Activated CD4-positive, alpha-beta T cell treated with anti-CD3 and anti-CD28 coated beads, Interleukin-10, Interleukin-2, amounts not matched to agents 100 ng/mL and 50 ng/mL, durations not matched to agents 16 hours and 8 hours (primary cell): ENCODE data around the gene JAK1.

Experiments used
- DNase-seq: peaks from one replicate; pipeline ENCODE4 v3.0.0-alpha.2; 2020

The JAK1 gene

DNA sequence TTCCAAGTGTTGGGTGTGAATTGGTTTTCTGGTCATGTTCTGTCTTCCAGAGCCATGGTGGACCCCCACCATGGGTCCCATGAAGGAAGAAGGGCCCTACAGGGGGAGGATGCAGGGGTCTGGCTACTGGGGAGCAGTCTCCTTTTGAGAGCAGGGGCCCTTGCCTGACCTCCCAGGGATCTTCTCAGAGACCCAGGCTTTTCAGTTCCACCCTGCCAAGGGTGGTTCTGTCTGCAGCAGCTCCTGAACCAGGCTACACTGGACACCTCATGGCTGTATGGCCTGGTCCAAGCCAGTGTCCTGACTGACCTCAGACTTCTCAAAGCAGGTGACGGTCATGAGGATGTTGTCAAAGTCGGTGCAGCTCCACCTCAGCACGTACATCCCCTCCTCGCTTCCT, 109.0 kb downstream of the JAK1 start:
- no peak for DNase-seq

DNA sequence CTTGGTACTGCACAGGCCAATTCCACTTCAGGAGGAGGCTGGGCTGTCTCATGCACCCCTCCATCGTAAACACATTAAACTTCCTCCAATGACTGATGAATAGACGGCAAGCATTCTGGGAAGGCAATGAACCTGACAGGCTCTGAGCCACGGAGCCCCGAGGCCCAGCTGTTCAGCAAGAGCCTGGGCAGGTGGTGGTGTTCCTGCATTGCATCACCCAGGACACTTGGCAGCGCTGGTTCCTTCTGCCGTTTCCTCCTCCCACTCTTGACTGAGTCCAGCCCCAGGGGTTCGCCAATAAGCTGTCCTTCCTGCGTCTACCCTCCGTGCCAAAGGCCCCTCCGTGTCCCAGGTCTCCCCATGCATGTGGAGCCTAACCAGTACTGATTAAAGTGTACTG, 109.8 kb downstream of the JAK1 start:
- DNase-seq: no peak

DNA sequence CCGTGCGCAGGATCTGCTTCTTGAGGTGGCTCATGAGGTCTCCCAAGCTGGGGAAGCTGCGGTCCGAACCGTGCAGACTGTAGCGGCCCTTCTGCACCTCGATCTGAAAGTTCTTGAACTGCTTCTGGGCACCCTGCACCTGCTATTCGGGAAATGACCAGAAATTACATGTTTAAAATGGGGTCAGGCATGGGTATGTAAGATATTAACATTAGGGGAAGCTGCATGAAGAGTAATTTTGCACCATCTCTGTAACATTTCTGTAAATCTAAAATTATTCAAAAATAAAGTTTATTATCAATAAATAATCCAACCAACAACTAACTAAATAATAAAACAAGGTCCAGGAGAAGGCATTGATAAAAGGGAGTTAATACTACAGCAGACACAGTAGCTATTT, 110.8 kb downstream of the JAK1 start:
- DNase-seq: no peak

DNA sequence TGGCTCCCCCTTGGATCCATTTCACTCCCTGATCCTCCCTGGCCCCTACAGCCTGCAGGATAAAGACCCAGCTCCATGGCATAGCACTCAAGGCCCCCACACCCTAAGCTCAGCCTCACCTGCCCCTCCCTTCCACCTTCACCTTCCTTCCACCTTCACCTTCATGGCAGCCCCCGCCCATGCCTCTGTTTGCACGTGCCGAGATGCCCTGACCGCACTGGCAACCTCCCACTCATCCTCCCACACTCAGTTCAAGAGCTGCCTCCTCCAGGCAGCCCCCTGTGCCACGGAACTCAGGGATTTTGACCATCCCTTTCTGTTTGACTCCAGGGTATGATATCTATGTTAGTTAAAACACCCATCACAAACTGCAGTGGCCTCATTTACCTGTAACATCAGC, 111.7 kb downstream of the JAK1 start:
- no peak for DNase-seq

GRCh38 chr1:64851664-64852063, 114.7 kb downstream of the JAK1 start:
- DNase-seq: no peak

DNA sequence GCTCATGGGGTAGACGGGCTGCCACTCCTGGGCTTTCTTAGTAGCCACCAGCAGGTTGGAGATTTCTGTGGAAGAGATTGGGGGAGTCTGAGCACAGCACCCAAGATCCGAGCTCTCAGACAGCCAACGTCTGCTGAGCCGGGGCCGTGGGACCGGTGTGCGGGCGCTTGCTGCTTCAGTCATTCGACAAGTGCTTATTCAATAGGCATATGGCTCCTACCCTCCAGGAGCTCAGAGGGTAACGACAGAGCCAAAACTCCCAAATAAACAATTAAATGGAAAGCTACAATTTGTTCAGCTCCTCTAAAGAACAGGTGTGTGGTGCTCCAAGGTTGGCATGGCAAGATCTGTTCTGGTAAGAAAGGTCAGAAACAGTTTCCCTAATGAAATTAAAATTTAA, 115.5 kb downstream of the JAK1 start:
- DNase-seq: no peak

DNA sequence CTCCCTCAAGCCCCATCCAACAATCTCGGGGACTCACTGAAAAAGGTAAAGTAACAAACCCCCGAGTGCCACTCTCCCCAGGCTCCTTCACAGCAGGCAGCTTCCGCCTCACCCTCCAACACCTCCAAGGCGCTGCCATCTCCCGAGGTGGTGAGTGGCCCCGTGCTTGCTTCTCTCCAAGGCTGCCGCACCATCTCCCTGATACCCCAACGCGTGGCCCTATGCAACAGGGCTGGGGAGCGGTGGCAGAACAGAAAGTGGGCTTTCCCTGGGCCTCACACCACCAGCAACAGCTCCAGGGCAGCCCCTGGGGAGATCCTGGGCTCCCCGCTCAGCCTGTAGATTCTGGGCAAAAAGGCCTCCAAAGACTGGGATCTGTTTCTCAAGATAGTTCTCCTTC, 116.4 kb downstream of the JAK1 start:
- no peak for DNase-seq

- DNase-seq: no peak
These were observed 117.5 kb downstream of the JAK1 start for GRCh38 chr1:64848803-64849202.

DNA sequence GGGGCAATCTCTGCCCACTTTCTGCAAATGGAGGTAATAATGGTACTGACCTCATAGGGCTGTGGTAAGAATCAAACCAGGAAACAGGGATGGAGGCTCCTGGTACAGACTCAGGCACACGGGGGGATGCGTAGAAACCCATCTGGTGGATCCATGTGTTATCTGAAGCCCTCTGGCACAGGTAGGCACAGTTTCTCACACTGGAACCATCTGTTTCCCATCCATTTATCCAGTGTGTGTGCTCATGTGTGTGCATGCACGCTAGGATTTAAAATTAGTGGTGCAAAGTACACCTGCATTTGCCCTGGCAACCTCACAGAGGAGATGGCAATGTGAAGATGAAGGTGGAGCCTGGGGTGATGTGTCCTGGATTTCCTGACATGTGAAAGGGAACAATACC, 118.2 kb downstream of the JAK1 start:
- DNase-seq: no peak

GRCh38 chr1:64847666-64848065, 118.7 kb downstream of the JAK1 start:
- no peak for DNase-seq

DNA sequence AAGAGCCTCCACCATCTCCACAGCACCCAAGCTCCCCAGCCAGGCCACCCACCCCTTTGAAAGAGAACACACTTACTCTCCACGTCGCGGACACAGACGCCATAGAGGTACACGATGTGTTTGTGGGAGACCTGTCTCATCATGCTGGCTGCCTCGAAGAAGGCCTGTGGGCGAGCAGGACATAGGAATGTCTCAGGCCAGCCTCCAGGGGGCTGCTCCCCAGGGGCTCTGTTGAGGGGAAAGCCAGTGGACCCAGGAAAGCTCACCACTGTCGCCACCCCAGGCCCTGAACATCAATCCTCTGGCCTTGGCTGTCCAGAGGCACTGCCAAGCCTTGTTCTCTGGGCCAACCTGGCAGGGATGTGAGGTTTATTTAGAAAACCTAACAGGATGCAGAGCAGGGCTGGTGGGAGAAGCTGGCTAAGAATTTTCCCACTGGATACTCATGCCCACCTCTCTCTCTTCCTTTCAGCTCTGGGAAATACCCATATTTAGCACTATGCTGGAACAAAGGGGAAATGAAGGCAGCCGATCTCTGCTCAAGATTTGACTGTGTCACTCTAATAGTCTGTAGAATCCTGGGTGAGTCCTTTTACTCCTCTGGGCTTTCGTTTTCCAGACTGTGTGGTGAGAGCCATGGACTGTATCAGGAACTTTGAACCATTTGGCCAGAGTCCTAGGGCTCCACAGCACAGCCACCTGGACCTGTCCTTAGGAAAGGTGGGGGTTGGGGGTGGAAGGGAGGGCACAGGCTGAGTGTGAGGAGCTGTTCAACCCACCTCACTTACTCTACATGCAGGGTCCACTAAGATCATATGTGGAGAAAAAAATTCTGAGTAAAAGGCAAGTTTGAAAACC, 119.5 kb downstream of the JAK1 start:
- DNase-seq: no peak

DNA sequence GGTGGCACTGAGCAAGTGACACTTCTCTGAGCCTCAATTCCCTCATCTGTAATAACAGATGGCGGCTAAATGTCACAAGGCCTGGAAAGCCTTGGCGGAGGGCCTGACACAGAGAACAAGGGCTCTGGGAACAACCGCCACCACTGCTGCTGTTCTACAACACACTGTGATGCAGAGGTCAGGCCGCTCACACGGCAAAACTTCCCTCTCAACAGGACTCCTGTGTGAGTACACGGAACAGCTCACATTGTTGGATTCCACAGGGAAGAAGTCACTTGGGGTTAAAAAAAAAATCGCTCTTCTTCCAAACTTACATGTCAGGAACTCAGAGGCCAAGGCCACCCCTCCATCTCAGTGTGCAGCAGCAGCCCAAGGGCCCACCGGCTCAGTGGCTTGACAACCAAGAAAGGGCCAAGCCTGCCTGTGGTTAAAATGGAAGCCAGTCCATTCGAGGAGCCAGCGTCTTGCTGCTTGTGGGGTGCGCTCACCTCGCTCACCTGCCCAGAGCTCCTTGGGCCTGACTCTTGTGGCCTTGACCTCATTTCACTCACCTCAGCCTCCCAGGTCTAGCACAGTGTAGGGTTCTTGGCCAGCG, 120.4 kb downstream of the JAK1 start:
- DNase-seq: no peak

DNA sequence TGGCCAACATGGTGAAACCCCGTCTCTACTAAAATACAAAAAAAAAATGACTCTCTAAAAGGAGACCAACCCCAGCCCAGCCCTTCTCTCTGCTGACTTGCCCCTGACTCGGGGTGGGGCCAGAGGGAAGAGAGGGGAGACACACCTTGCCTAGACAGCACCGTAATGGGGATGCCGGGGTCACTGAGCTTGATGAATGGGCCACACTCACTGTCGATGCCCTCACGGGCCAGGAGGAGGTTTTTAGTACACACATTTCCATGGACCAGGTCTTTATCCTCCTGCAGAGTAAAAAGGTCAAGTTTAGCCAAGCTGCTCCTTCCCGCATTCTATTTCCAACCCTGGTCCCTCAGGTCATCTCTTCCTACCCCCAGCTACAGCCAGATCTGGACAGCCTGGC, 121.7 kb downstream of the JAK1 start:
- DNase-seq: no peak

- no peak for DNase-seq
These were observed 122.2 kb downstream of the JAK1 start for GRCh38 chr1:64844175-64844574.

GRCh38 chr1:64843675-64844074, 122.7 kb downstream of the JAK1 start:
- DNase-seq: no peak

- DNase-seq: no peak
These were observed 124.1 kb downstream of the JAK1 start for GRCh38 chr1:64842224-64842623.

- no peak for DNase-seq
These were observed 124.9 kb downstream of the JAK1 start for GRCh38 chr1:64841330-64842065.

DNA sequence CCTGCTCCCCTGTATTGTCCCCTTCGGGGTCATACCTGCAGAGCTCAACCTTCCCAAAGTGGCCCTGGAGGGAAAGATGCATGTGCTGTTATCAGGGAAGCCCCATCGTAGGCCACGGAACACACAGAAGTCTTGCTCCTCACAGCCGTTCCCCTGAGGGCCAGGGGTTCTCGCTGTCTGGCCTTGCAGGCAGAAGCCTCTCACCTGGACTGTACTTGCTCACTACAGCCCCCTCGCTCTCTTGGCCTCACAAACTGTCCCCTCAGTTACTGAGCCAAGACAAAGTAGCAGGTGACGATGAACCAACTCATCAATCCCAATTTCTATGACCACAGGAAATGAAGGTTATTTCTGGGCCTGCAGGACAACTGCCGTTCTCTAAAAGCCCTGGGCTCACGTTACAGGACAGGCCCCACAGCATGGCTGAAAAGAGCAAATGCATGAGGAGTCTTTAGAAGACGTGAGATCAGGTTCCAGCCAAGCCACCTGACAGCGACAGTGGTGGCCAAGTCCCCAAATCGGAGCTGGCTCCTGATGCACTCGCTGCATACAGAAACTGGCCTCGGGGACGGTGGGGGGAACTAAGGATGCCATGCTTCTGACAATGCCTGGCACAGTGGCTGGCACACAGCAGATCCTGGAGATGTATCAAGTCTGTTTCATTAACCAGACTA, 126.5 kb downstream of the JAK1 start:
- no peak for DNase-seq

DNA sequence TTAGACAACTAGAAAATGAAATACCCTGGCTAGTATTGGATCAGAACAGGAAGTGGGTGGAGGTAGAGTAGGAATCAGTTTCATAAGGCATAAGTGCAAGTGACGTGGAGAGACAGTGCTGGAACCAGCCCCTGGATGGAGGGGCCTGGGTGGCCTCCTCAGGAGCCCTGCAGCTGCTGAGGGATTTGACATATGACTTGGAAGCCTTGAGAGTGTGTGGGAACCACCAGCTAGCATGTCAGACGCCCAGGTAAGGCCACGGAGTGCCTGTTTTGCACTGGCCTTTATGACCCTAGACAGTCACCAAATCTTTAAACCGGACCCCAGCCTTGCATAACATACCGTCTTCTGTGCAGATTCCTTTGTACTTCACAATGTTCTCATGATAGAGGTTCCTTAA, 127.1 kb downstream of the JAK1 start:
- no peak for DNase-seq

DNA sequence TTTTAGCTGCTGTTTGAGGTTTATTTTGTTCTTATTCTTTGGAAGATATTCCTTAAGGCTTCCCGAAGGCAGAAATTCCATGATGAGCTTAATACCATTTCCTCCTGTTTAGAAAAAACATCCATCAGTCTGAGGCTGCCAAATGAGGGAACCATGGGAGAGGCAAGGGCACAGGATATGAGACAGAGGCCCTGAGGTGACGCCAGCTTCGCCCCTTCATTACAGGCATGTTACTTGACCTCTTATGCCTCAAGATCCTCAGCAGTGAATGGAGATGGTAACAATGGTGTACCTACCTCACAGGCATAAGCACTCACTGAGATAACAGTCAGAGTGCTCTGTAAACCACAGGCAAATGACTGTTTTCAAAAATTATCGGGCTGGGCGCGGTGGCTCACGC, 127.9 kb downstream of the JAK1 start:
- DNase-seq: no peak

DNA sequence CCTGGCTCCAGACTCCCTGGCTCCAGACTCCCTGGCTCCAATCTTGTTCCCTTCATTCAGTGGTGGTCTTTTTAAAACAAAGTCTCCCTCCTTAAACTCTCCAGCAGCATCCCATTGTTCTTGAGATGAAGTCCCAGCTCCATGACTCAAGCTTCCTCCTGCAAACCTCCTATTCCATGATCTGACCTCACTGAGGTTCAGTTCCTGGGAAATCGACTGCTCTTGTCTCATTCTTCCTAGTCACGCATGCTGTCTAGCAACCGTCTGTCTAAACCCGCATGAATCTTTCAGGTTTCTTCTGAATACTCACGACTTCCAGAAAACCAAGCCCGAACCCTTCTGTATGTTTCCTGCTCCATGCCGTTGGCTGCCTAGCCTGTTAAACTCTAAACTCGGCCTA, 129.5 kb downstream of the JAK1 start:
- no peak for DNase-seq

- no peak for DNase-seq
These were observed 131.6 kb downstream of the JAK1 start for GRCh38 chr1:64834734-64835133.

GRCh38 chr1:64830030-64830651, 136.2 kb downstream of the JAK1 start:
- no peak for DNase-seq
